SK-N-DZ (cell line): ENCODE data around the gene MVK.

Experiments
- DNase-seq: peaks from one replicate; pipeline ENCODE4 v3.0.0-alpha.2; 2015; ENCODE audit warnings: low spot score

The MVK gene

GRCh38 chr12:109563291-109564284 is 10.0 kb upstream of the MVK start:
- DNase-seq = no peak

GRCh38 chr12:109566424-109566823 is 7.2 kb upstream of the MVK start:
- DNase-seq = no peak

GRCh38 chr12:109567296-109567695 is 6.3 kb upstream of the MVK start:
- DNase-seq = no peak

DNA sequence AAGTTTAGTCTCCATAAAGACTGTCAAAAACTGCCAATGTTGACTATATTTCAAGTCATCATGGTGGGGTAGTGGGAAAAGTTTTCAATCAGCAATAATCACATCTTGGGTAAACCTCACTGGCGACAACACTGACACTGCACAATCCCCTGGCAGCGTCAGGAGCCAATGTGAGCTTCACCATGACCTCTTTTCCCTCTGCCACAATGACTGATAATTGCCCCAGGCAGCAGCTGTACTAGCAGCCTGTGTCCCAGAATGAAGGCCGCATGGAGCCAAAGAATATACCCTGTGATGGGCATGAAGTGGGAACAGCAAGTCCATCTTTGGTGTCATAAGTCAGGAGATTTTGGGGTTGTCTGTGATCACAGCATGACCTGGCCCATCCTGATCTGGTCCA is 5.6 kb upstream of the MVK start:
- DNase-seq = no peak

DNA sequence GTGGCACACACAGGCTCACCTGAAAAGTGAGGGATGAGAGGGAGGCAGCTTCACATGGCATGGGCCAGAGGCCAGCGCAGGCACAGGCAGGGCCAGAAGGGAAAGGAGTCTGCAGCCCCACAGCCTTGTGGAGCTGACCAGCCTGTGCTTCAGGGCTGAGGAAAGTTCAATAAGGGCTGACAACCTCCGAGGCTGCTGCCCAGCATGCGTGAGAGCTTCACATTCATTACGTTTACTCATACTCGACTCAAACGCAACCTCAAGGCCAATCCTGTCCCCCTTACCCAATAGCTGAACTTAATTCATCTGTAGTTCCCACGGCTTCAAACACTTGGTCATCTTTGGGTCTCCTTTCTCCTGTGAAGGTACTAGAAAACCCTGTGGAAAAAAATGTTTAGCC is 5.1 kb upstream of the MVK start:
- no peak for DNase-seq

DNA sequence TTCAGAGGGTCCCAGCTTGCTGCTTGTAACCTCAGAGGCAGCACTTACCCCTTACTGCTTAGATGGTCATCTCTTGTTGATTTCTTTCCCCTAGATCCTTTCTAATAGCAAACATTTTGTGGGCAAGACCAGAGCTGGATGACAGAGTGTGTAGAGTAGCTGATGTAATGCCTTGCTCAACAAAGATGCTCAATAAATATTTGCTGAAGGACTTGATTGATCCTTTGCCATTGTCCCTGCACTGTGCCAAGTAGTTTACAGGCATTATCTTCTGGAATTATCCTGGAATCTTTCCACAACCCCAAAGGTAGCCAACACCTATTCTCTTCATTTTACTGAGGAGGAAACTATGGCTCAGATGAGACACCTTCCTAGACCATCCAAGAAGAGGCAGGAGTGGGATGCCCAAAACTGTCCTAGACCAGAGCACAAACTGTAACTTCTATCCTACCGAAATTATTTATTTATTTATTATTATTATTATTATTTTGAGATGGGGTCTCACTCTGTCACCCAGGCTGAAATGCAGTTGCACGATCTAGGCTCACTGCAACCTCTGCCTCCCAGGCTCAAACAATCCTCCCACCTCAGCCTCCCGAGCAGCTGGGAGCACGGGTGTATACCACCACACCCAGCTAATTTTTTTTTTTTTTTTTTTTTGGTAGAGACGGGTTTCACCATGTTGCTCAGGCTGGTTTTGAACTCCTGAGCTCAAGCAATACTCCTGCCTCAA is 1.7 kb upstream of the MVK start:
- no peak for DNase-seq

DNA sequence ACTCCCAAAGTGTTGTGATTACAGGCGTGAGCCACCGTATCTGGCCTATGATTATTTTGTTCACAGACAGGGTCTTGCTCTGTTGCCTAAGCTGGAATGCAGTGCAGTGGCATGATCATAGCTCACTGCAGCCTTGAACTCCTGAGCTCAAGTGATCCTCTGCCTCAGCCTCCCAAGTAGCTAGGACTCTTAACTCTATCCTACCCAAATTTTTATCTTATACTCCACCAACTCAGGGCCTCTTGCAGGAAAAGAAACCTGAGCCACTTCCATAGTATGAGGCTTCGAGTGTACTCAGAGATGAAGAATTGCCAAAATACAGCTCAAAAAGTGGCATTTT is 1.1 kb upstream of the MVK start:
- no peak for DNase-seq

GRCh38 chr12:109573914-109574244 is 285 bp downstream of the MVK start:
- DNase-seq = no peak

- DNase-seq = no peak
Observed at GRCh38 chr12:109575683-109576082, 2.1 kb downstream of the MVK start.

GRCh38 chr12:109577311-109577710 is 3.7 kb downstream of the MVK start:
- DNase-seq = no peak

GRCh38 chr12:109578330-109578927 is 4.8 kb downstream of the MVK start:
- DNase-seq = no peak

DNA sequence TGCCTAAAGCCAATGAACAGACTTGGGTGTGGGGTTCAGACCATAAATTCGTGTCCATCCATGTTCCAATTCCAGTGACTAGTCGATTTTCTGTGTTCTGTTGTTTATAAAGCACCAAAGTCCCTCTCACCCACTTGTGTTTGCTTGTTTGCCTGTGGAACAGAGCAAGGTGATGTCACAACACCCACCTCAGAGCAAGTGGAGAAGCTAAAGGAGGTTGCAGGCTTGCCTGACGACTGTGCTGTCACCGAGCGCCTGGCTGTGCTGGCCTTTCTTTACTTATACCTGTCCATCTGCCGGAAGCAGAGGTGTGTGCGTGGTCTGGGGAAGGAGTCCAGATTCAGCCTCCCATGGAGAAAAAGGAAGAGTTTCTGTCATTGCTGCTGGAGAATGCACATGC is 6.0 kb downstream of the MVK start:
- no peak for DNase-seq

GRCh38 chr12:109580272-109580671 is 6.7 kb downstream of the MVK start:
- DNase-seq = no peak

GRCh38 chr12:109580684-109581333 is 7.2 kb downstream of the MVK start:
- no peak for DNase-seq

GRCh38 chr12:109581334-109581691 is 7.7 kb downstream of the MVK start:
- no peak for DNase-seq

DNA sequence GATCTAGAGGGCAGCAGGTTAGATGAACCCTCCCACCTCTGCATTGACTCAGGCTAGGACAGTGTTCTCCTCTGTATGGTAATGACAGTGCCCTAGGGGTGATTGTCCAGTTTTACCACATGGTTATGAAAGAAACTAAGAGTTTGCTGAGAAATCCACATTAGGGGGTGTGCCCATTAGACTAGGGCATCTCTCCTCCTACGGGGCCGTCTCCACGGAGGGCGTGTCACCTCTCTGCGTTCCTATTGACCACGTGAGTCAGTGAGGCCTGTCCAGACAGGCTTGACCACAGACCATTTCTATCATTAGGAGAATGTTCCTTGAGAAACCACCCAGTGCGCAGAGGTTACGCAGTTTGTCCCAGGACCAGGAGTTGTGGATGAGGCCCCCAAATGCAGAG is 8.3 kb downstream of the MVK start:
- no peak for DNase-seq

GRCh38 chr12:109582636-109583035 is 9.0 kb downstream of the MVK start:
- no peak for DNase-seq

DNA sequence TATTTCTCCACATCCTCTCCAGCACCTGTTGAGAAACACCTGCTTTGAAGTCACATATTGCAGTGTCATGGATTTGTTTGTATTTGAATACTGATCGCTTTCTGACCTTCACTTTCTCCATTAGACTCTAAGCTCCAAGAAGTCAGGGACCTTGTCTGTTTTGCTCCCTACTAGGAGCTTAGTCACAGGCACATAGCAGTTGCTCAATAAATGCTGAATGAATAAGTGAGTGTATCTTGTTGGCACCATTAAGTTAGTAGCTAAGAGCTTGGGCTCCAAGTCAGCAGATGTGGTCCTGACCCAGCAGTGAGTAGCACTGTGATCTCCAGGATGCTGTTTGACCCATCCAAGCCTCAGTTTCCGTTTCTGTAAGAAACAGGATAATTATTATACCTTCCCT is 10.1 kb downstream of the MVK start:
- no peak for DNase-seq

DNA sequence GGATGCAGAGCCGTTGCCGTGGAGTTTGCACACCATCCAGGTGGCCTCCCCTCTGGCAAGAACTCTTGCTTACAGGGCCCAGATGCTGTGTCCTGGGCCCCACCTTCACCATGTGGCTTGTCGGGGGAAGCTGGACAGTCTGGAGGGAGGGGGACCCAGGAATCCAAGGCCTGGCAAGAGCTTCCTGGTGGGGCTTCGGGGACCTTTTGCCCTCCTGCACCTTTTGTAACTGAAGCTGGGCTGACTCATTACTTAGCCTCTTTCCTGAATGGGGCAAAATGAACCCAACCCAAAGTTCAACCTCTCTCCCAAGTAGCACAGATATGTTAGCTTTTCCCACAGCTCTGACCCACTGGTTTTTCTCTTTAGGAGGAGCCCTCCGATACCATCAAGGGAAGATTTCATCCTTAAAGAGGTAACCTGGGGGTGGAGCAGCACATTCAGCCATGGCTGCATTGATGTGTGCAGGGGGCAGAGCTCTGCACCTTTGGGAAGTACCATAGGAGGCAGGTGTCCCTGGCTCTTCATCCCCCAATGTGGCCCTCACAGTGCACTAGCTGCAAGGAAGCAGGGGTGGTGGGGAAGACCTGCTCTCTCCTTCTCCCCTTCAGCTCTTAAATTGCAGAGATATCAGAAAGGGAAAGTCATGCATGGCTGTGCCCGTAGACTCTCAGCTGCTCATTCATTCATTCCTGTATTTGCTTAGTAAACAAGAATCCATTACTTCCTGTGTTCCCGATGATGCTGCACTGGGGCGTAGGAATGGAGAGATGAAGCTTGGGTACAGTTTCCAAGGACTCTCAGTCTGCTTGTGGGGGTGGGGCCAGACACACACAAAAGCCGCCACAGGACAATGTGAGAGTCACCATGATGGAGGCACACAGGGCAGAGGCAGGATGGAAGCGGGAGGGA is 13.0 kb downstream of the MVK start:
- no peak for DNase-seq

DNA sequence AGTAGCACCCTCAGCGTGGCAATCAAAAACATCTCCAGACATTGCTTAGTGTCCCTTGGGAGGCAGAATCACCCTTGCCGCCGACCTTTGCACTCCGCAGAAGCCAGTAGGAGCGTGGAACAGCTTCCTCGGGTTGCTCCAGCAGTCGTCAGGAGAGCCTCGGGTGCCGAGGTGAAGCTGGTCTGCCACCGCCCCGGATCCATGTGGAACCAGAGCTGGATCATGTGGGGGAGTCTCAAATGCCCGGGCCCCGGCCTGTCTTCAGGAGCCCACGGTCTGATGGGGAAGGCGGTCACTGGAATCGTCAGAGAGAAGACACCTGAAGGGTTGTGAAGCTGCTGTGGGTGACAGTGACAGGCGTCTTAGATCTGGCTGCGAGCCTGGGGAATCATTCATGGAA is 14.3 kb downstream of the MVK start:
- DNase-seq = no peak
